Stimulated activated CD4-positive, alpha-beta T cell treated with anti-CD3 and anti-CD28 coated beads, Interleukin-12 subunit alpha, Interleukin-12 subunit beta, amount 100 ng/mL, for 24 hours (primary cell): ENCODE results near the gene WDR86.

ENCODE experiments used
- DNase-seq, 2 experiments: peaks; one replicate each; pipeline ENCODE4 v3.0.0-alpha.2; 2020; ENCODE audit warnings: low read depth in 2 of 2

The WDR86 gene

GRCh38 chr7:151427705-151428377 lies 18.0 kb upstream of the WDR86 start:
- no peak for DNase-seq

GRCh38 chr7:151426904-151427704 lies 17.3 kb upstream of the WDR86 start:
- DNase-seq: no peak

- DNase-seq: no peak
Measured at GRCh38 chr7:151426441-151426903, 16.6 kb upstream of the WDR86 start.

GRCh38 chr7:151425670-151426440 lies 16.0 kb upstream of the WDR86 start:
- no peak for DNase-seq

- no peak for DNase-seq
Measured at GRCh38 chr7:151424799-151425198, 15.0 kb upstream of the WDR86 start.

GRCh38 chr7:151423936-151424335 lies 14.1 kb upstream of the WDR86 start:
- DNase-seq: no peak

- DNase-seq: no peak
Measured at GRCh38 chr7:151423226-151423625, 13.4 kb upstream of the WDR86 start.

GRCh38 chr7:151422212-151422611 lies 12.4 kb upstream of the WDR86 start:
- DNase-seq: no peak

- DNase-seq: no peak
Measured at GRCh38 chr7:151420144-151420543, 10.3 kb upstream of the WDR86 start.

GRCh38 chr7:151416941-151417315 lies 7.1 kb upstream of the WDR86 start:
- DNase-seq: no peak

GRCh38 chr7:151416112-151416940 lies 6.5 kb upstream of the WDR86 start:
- DNase-seq: no peak

GRCh38 chr7:151415375-151416105 lies 5.7 kb upstream of the WDR86 start:
- DNase-seq: no peak

GRCh38 chr7:151413241-151413640 lies 3.4 kb upstream of the WDR86 start:
- no peak for DNase-seq

- no peak for DNase-seq
Measured at GRCh38 chr7:151412318-151412717, 2.5 kb upstream of the WDR86 start.

GRCh38 chr7:151411551-151411950 lies 1.7 kb upstream of the WDR86 start:
- no peak for DNase-seq

GRCh38 chr7:151410405-151411390 lies 860 bp upstream of the WDR86 start:
- no peak for DNase-seq

- no peak for DNase-seq
Measured at GRCh38 chr7:151408839-151409666, 785 bp downstream of the WDR86 start.

GRCh38 chr7:151408498-151408838 lies 1.4 kb downstream of the WDR86 start:
- no peak for DNase-seq
